ENCODE measurements around the gene ERBB2. TPM values are rescaled to one million over a fixed set of nuclear protein-coding genes. Genes with fewer than 3 reads are reported as not detected.

ERBB2 gene
- polyA plus RNA-seq, 3 donors: 0.17 to 0.73 TPM; not detected in 1

GRCh38 chr17:39767147-39767546 lies 67.3 kb downstream of the ERBB2 start:
- TF ChIP-seq CTCF (IDR thresholded peaks at IDR 0.05): no peak
- Histone ChIP-seq H2AFZ (ENCODE audit: insufficient read depth, low read depth, low read length, poor library complexity, severe bottlenecking) (no peak overlapping the region), H3K4me1 (ENCODE audit: control insufficient read depth in 1 of 2, insufficient read depth in 2 of 2, low read length in 2 of 2) (no peaks in the 10 kb centered on the region), H3K4me2 (replicated peaks; ENCODE audit: extremely low read depth, low read length, poor library complexity, severe bottlenecking) (no peak overlapping the region), H3K9me3 (replicated peaks in 1 of 2; ENCODE audit: control insufficient read depth in 1 of 2, insufficient read depth in 1 of 2, low read length in 2 of 2) (no peaks in the 10 kb centered on the region), H4K20me1 (ENCODE audit: insufficient read depth, low read length) (no peaks in the 10 kb centered on the region), H3K27me3 (ENCODE audit: control insufficient read depth in 2 of 2, insufficient read depth in 2 of 2, low read length in 2 of 2) (peaks cover 5 to 22% of the 10 kb centered on the region in 2 donors), H3K4me3 (replicated peaks in 1 of 3; ENCODE audit: low read depth in 2 of 3, low read length in 3 of 3) (no peak overlapping the region), H3K9ac (ENCODE audit: insufficient read depth, low read length, poor library complexity, severe bottlenecking) (no peak overlapping the region), H3K36me3 (replicated peaks in 1 of 2; ENCODE audit: control insufficient read depth in 1 of 2, insufficient read depth in 2 of 2, low read length in 2 of 2) (no peaks in the 10 kb centered on the region), H3K27ac (ENCODE audit: low read depth in 1 of 2, low read length in 2 of 2) (no peak overlapping the region), H3K79me2 (ENCODE audit: insufficient read depth, low read length) (no peaks in the 10 kb centered on the region)
- Mint-ChIP-seq H3K4me3 (no peak overlapping the region), H3K4me1 (peaks cover 2% of the 10 kb centered on the region), H3K27me3 (ENCODE audit: low read depth in 3 of 3) (peaks cover 21 to 44% (median 22%) of the 10 kb centered on the region in 3 donors), H3K27ac (peak overlapping the region in 1 of 7 donors; percentile 48), H3K36me3 (no peaks in the 10 kb centered on the region), H3K9me3 (no peaks in the 10 kb centered on the region)
- DNase-seq: no peak
- 100% methylated on average over 1 of the region's 3 CpGs for WGBS (ENCODE audit: insufficient coverage)
- intact Hi-C loops (cut with micrococcal nuclease): no loop called here

DNA sequence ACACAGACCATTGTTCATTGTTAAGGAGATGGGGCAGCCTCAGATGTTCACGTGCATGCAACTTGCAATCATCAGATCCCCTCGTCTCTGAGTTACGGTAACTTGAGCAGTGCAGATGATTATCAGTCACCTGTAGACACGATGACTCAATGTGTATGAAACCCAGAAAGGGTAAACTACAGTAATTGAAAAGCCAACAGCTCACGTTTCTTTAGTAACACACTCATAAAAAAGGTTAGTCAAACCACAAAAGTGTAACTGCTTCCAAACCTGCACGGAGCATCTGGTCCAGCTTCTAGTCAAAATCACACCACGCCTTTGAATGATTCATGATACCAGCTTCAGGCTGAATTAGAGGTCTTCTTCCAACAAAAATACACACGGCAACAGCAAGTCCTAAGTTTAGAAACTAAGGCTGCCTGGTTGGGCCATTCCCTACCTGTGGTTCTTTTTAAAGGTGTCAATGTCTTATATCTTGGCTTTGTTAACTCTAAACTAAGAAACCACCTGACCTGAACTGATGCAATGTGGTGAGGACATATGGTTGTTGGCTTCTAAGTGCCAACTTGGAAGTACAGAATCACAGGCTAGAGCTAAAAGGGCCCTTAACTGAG lies 70.2 kb downstream of the ERBB2 start:
- Histone ChIP-seq H3K36me3 (replicated peaks in 1 of 2; ENCODE audit: control insufficient read depth in 1 of 2, insufficient read depth in 2 of 2, low read length in 2 of 2) (no peaks in the 10 kb centered on the region), H3K4me1 (ENCODE audit: control insufficient read depth in 1 of 2, insufficient read depth in 2 of 2, low read length in 2 of 2) (no peaks in the 10 kb centered on the region), H3K9me3 (replicated peaks in 1 of 2; ENCODE audit: control insufficient read depth in 1 of 2, insufficient read depth in 1 of 2, low read length in 2 of 2) (no peaks in the 10 kb centered on the region), H2AFZ (ENCODE audit: insufficient read depth, low read depth, low read length, poor library complexity, severe bottlenecking) (no peak overlapping the region), H3K9ac (ENCODE audit: insufficient read depth, low read length, poor library complexity, severe bottlenecking) (no peak overlapping the region), H3K27me3 (ENCODE audit: control insufficient read depth in 2 of 2, insufficient read depth in 2 of 2, low read length in 2 of 2) (peaks cover 17 to 35% of the 10 kb centered on the region in 2 donors), H3K79me2 (ENCODE audit: insufficient read depth, low read length) (no peaks in the 10 kb centered on the region), H3K4me2 (replicated peaks; ENCODE audit: extremely low read depth, low read length, poor library complexity, severe bottlenecking) (no peak overlapping the region), H4K20me1 (ENCODE audit: insufficient read depth, low read length) (no peaks in the 10 kb centered on the region), H3K4me3 (replicated peaks in 1 of 3; ENCODE audit: low read depth in 2 of 3, low read length in 3 of 3) (no peak overlapping the region), H3K27ac (ENCODE audit: low read depth in 1 of 2, low read length in 2 of 2) (no peak overlapping the region)
- WGBS (ENCODE audit: insufficient coverage): 84% methylated on average over 7 of the region's 8 CpGs
- H3K27me3 Mint-ChIP-seq (ENCODE audit: low read depth in 3 of 3): peaks cover 20 to 39% (median 31%) of the 10 kb centered on the region in 3 donors
- intact Hi-C loops (cut with micrococcal nuclease): no loop called here
- H3K27ac Mint-ChIP-seq: no peak overlapping the region
- H3K9me3 Mint-ChIP-seq: no peaks in the 10 kb centered on the region
- H3K36me3 Mint-ChIP-seq: peaks cover 0 to 2% of the 10 kb centered on the region in 2 donors
- DNase-seq: no peak
- H3K4me3 Mint-ChIP-seq: no peak overlapping the region
- H3K4me1 Mint-ChIP-seq: peaks cover 5% of the 10 kb centered on the region
- TF ChIP-seq CTCF (IDR thresholded peaks at IDR 0.05): no peak

All from CD14-positive monocyte (primary cell).